Right lung (tissue), 10 donors: ENCODE results near the gene BRIX1. TPM values are rescaled to one million over a fixed set of nuclear protein-coding genes. Genes with fewer than 3 reads are reported as not detected.

ENCODE experiments used
- DNase-seq, 2 donors: peaks; one replicate each; pipeline ENCODE4 v3.0.0-alpha.2; 2013
- long read RNA-seq, 8 donors: transcript quantifications; one replicate each; lab custom pipeline, GENCODE V29; 2026
- polyA plus RNA-seq, 5 donors: library from polyadenylated mRNA; unstranded; fragments of 120-200 nt; gene quantifications; one replicate each; pipeline versions ENCODE4 v1.2.1 to v1.2.3, GENCODE V29; 2013; ENCODE audit warnings: inconsistent platforms in 1 of 5, low replicate concordance in 1 of 5; ENCODE audit not compliant: insufficient read length in 5 of 5, insufficient read depth in 1 of 5

The BRIX1 gene
- 10 to 100 TPM; 44.9 to 55.6 (median 51.0) TPM for polyA plus RNA-seq
- long read RNA-seq, donor 1, transcript BRIX1-201 (10 exons, 1,926 nt) = major isoform, 15 of 24 reads
- long read RNA-seq, donor 1, partial matches to known transcripts = 7 of 24 reads
- long read RNA-seq, donor 1, other reads (novel, unspliced or antisense) = 0 of 24 reads
- long read RNA-seq, donor 2, transcript BRIX1-201 (10 exons, 1,926 nt) = major isoform, 26 of 48 reads
- long read RNA-seq, donor 2, partial matches to known transcripts = 11 of 48 reads
- long read RNA-seq, donor 2, other reads (novel, unspliced or antisense) = 11 of 48 reads
- long read RNA-seq, donor 3, transcript BRIX1-201 (10 exons, 1,926 nt) = major isoform, 13 of 13 reads
- long read RNA-seq, donor 3, partial matches to known transcripts = 0 of 13 reads
- long read RNA-seq, donor 3, other reads (novel, unspliced or antisense) = 0 of 13 reads
- long read RNA-seq, donor 4, transcript BRIX1-201 (10 exons, 1,926 nt) = major isoform, 10 of 14 reads
- long read RNA-seq, donor 4, partial matches to known transcripts = 0 of 14 reads
- long read RNA-seq, donor 4, other reads (novel, unspliced or antisense) = 0 of 14 reads
- long read RNA-seq, donor 5, transcript BRIX1-201 (10 exons, 1,926 nt) = major isoform, 24 of 27 reads
- long read RNA-seq, donor 5, partial matches to known transcripts = 0 of 27 reads
- long read RNA-seq, donor 5, other reads (novel, unspliced or antisense) = 0 of 27 reads
- long read RNA-seq, donor 6, transcript BRIX1-201 (10 exons, 1,926 nt) = major isoform, 17 of 25 reads
- long read RNA-seq, donor 6, partial matches to known transcripts = 7 of 25 reads
- long read RNA-seq, donor 6, other reads (novel, unspliced or antisense) = 0 of 25 reads
- long read RNA-seq, donor 7, transcript BRIX1-201 (10 exons, 1,926 nt) = major isoform, 9 of 48 reads
- long read RNA-seq, donor 7, partial matches to known transcripts = 0 of 48 reads
- long read RNA-seq, donor 7, other reads (novel, unspliced or antisense) = 38 of 48 reads
- long read RNA-seq, donor 8, transcript BRIX1-201 (10 exons, 1,926 nt) = major isoform, 14 of 14 reads
- long read RNA-seq, donor 8, partial matches to known transcripts = 0 of 14 reads
- long read RNA-seq, donor 8, other reads (novel, unspliced or antisense) = 0 of 14 reads

DNA sequence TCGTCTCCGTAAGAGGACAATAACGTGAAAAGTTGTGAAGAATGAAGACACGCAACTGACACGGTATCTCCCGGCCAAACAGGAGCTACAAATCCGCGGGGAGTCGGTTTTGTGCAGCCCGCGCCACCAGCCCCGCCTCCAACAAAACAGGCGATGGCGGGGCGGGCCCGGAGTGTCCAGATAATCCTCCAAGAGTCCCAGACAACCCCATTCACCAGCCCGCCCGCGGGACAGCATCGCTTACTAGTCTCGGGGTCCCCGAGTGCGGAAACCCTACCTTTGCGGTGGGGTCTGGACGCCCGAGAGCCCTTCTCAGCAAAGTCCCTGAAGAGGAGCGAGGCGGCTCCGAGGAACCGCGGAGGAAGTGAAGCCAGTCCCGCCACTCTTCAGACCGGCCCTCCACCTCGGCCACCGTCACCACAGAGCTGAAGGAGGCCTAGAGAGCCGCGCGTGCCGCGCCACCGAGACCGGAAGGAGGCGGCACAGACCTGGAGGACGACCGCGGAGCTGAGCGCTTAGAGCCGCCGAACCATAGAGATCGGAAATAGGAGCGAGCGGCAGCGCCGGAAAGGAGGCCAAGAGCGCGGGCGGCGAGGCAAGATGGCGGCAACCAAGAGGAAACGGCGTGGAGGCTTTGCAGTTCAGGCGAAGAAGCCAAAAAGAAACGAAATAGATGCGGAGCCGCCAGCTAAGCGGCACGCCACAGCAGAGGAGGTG, at the start of gene BRIX1, which contains the start of gene RAD1:
Gene BRIX1, plus strand, starts transcription at position 573 of the 717 bp plus-strand sequence. Its CDS starts 28 bp downstream, at position 601.
Gene RAD1, minus strand, starts transcription at position 366 of the 717 bp plus-strand sequence. CDS start 612 bp downstream, outside the sequence.
- DNase-seq = peak; percentile 95

- DNase-seq = no peak
Measured at GRCh38 chr5:34866989-34867471, 48.5 kb upstream of the BRIX1 start.

- no peak for DNase-seq
Measured at GRCh38 chr5:34867660-34868059, 47.9 kb upstream of the BRIX1 start.

GRCh38 chr5:34868791-34869190, 46.7 kb upstream of the BRIX1 start:
- DNase-seq = no peak

GRCh38 chr5:34869256-34869655, 46.3 kb upstream of the BRIX1 start:
- DNase-seq = no peak

DNA sequence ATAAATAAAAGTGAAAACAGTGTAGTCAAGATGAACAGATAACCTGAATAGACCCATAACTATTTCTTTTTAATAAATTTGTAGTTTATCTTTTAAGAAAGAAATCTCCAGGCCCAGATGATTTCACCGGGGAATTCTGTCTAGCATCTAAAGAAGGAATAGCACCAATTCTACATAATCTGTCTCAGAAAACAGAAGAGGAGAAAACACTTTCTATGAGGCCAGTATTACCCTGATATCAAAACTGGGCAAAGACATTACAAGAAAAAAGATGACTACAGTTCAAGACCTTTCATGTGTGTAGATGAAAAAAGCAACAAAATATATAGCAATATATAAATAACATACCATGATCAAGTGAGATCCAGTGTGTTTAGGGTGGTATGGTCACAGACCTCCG, 45.1 kb upstream of the BRIX1 start:
- no peak for DNase-seq

DNA sequence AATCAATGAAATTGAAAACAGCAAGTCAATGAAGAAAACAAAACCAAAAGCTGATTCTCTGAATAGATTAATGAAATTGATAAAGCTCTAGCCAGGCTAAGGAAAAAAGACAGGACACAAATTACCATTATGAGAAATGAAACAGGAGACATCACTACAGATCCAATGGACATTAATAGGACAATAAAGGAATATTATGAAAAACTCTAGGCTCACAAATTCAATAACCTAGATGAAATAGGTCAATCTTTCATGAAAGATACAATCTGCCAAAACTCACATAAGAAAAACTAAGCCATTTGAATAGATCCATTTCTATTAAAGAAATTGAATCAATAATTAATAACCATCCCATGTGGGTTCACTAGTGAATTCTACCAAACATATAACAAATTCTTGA, 39.2 kb upstream of the BRIX1 start:
- no peak for DNase-seq

- DNase-seq = no peak
Measured at GRCh38 chr5:34881246-34881645, 34.3 kb upstream of the BRIX1 start.

DNA sequence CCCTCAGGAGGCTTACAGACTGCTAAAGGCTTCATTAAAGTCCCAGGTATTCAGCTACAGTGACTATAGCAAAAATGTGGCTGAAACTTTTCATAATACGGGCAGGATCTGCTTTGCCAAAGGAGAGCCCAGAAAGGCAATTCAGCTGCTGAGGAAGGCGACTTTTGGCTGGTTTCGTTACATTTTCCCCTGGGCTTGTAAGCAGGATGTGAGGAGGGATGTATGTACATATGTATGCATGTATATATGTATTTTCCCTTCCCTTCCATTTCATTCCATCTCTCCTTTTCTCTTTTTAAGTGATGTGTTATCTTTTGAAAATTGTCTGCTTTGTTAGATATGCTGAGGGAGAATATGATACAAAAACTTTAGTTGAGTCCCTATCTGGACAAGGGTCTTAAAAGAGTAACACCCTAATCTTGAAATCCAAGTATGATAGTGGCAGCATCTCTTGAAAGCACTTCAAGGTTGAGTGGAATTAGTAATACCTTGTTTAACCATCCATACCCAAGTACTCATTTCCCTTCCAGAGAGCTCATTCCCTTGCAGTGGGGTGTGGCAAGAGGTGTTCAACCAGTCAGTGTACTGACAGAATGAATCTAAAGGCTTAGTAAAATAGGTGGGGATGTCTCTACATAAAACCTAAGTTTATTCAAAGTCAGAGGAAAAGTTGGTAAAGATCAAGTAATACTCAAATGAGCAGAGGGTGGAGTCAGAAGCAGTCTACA, 29.0 kb upstream of the BRIX1 start:
- no peak for DNase-seq

DNA sequence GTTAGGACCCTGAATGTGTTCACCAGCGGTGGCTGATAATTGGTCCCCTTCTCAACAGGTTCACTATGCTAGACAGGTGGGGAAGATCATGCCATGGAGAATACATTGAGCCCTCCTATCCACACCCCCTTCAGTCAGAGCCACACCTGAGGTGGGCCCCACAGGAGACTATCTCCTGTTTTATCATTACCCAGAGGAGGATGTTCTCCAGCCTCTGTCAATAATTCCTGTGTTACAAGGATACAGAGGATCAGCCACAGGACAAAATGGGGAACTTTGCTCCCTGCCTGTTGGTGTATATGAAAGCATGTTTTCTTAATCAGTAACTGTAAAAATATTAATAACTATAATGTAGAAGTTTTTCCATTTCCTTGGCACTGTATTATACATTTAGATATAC, 26.1 kb upstream of the BRIX1 start:
- DNase-seq = no peak

DNA sequence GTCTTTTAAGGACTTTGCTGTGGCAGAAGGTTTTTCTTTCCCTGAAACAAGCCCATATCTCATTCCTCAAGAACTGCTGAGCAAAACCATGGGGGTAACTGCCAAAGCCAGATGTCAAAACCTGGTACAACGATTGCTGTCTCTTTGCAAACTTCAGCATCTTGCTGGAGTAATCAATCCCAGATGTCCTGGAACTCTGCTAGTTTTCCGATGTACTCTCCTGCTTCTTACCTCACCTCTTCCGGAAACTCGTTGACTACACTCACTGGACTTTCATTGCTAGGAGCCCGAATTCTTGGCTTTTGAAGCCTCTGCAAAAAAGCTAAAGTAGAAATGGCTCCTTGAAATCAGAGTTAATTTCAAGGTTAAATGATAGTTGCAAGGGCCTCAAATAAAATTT, 23.5 kb upstream of the BRIX1 start:
- no peak for DNase-seq

GRCh38 chr5:34892414-34892813, 23.1 kb upstream of the BRIX1 start:
- DNase-seq = no peak

DNA sequence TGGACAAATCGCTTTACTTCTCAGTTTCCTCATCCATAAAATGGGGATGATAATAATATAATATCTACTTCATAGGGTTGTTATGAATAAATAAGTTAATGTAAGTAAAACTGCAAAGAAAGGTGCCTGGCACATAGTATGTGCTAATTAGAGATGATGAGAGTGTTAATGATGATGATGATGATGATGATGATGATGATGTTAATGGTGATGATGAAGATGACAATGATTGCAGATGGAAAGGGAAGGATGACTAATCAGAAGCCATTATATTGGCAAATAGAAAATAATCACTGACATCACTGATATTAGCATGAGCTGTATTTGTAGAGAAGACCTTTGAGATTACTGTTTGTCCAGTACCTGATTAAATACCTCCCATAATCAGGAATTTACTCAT, 20.8 kb upstream of the BRIX1 start:
- no peak for DNase-seq

GRCh38 chr5:34895641-34896419, 19.7 kb upstream of the BRIX1 start:
- no peak for DNase-seq

GRCh38 chr5:34897646-34898045, 17.9 kb upstream of the BRIX1 start:
- no peak for DNase-seq

DNA sequence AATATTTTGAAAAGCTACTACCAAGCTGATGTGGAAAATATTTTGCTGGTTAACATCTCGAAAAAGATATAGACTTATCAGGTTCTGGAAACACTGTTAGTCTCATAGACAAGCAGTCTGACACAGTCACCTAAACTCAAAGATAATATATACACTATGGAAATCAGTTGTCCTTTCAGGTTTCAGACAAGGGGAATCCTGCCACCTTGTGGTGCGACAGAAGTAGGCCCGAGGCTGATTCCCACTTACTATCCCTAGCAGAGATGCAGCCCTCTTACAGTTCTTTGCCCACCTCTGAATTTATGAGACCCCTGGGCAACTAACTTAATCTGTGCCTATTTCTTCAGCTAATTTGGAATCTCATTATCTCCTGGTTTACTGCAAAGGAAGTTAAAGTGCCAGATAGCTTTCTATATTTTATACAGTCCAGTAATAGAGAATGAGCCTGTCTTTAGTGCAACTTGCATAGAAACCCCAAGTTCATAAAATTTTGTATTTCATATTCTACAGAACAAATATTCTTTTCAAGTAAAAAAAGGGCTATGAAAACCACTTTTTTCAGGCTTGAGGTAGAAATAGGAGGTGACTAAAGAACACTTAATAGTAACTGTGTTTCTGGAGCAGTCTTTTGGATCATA, 17.1 kb upstream of the BRIX1 start:
- DNase-seq = peak; percentile 52 to 65

- DNase-seq = no peak
Measured at GRCh38 chr5:34899066-34899465, 16.4 kb upstream of the BRIX1 start.

- DNase-seq = no peak
Measured at GRCh38 chr5:34900652-34901051, 14.9 kb upstream of the BRIX1 start.

GRCh38 chr5:34903260-34903659, 12.3 kb upstream of the BRIX1 start:
- no peak for DNase-seq
